ENCODE results near the gene RERE.

GRCh38 chr1:8458607-8459006, 358.8 kb downstream of the RERE start:
- no peak for TF ChIP-seq POLR2AphosphoS5 (IDR thresholded peaks at IDR 0.05; ENCODE audit: insufficient read depth, low read depth, low read length)
- no peak for TF ChIP-seq EZH2 (IDR thresholded peaks at IDR 0.05; ENCODE audit: borderline replicate concordance, low read depth, low read length, severe bottlenecking)
- TF ChIP-seq CTCF (IDR thresholded peaks at IDR 0.05; ENCODE audit: extremely low read depth in 1 of 2, insufficient read depth in 1 of 2, low read depth in 1 of 2, low read length in 2 of 2), result no peak
- no peak for TF ChIP-seq POLR2A (IDR thresholded peaks at IDR 0.05; ENCODE audit: low read depth, low read length)
- TF ChIP-seq GATA2 (IDR thresholded peaks at IDR 0.05; ENCODE audit: insufficient read depth, insufficient read length, low read depth, low read length), result no peak
- no peak for TF ChIP-seq MAX (IDR thresholded peaks at IDR 0.05; ENCODE audit: insufficient read depth, insufficient read length)
- TF ChIP-seq FOS (IDR thresholded peaks at IDR 0.05; ENCODE audit: borderline replicate concordance, insufficient read depth, low read length), result no peak
- no peak for TF ChIP-seq MYC (IDR thresholded peaks at IDR 0.05; ENCODE audit: low read depth, low read length)
